Lower leg skin (tissue), 4 donors: Measurements from ENCODE around the gene PREP. TPM values are rescaled to one million over a fixed set of nuclear protein-coding genes. Genes with fewer than 3 reads are reported as not detected.

ENCODE experiments used
- DNase-seq, 2 donors: peaks; one replicate each; pipeline ENCODE4 v3.0.0-alpha.2; 2019; ENCODE audit warnings: low spot score in 2 of 2
- H3K4me3 ChIP-seq: fragments of 200-600 bp; sonication (generic); 2 replicates; pipeline ENCODE4 v1.5.1; 2017; ENCODE audit warnings: mild to moderate bottlenecking, low read depth; ENCODE audit not compliant: poor library complexity, severe bottlenecking
- CTCF ChIP-seq, 3 donors: fragments of 450-650 bp; IDR thresholded peaks; one replicate each; pipeline ENCODE4 v1.5.1; 2016; ENCODE audit warnings: antibody characterized with exemption in 3 of 3, mild to moderate bottlenecking in 3 of 3, moderate library complexity in 2 of 3
- POLR2A ChIP-seq, 2 donors: fragments of 450-650 bp; IDR thresholded peaks; one replicate each; pipeline ENCODE4 v1.6.1; 2016 to 2017; ENCODE audit warnings: antibody characterized with exemption in 2 of 2, mild to moderate bottlenecking in 1 of 2, moderate library complexity in 1 of 2
- WGBS, 2 donors: methylation state at CpG; one replicate each; pipeline ENCODE4 v1.1.5; 2018; 5-methylcytosine and 5-hydroxymethylcytosine counted together
- intact Hi-C: fragments of 100-400 bp; cut with DNase I; formaldehyde crosslinking; loops from one replicate; pipeline ENCODE4 v1.15.0; 2023; ENCODE audit warnings: low total_unique reads
- total RNA-seq, 4 donors: library from RNA; depleted of rRNA; stranded (reverse); fragments of >200 nt; gene quantifications; one replicate each; pipeline ENCODE4 v1.1.0, GENCODE V29; 2016

The PREP gene
- total RNA-seq, 4 donors from 2014 or later: 33.9 to 39.1 (median 35.1) TPM

GRCh38 chr6:105282631-105283585, 120.0 kb downstream of the PREP start:
- no peak for DNase-seq
- intact Hi-C loops: no loop called here
- 89 to 90% methylated on average over 18 of the region's 18 CpGs for WGBS, 2 donors
- no peak for TF ChIP-seq CTCF (IDR thresholded peaks at IDR 0.05)
- TF ChIP-seq POLR2A (IDR thresholded peaks at IDR 0.05): no peak
- H3K4me3 ChIP-seq: no peak overlapping the region

DNA sequence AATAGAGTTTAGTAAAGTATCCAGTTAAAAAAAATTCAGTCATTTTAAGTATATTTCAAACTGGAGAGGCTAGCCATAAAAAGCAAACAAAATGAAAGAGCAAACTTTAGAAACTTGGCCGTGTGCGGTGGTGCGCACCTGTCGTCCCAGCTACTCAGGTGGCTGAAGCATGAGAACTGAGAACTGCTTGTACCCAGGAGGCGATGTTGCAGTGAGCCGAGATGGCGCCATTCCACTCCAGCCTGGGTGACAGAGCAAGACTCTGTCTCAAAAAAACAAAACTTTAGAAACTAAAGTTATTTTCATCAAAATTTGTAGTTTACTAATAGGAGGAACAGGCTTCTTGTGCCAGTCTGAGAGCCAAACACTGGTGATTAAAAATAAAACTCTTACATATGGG, 122.8 kb downstream of the PREP start:
- no peak for DNase-seq
- intact Hi-C loops: no loop called here
- H3K4me3 ChIP-seq: no peak overlapping the region
- WGBS, 2 donors: 95 to 98% methylated on average over 7 of the region's 7 CpGs
- TF ChIP-seq CTCF (IDR thresholded peaks at IDR 0.05) (no peak), POLR2A (IDR thresholded peaks at IDR 0.05) (no peak)

- 96% methylated on average over 3 of the region's 3 CpGs for WGBS, 2 donors
- intact Hi-C loops: no loop called here
- H3K4me3 ChIP-seq: no peak overlapping the region
- no peak for DNase-seq
- TF ChIP-seq POLR2A (IDR thresholded peaks at IDR 0.05): no peak
- no peak for TF ChIP-seq CTCF (IDR thresholded peaks at IDR 0.05)
Observed at GRCh38 chr6:105279463-105279862, 123.4 kb downstream of the PREP start.

DNA sequence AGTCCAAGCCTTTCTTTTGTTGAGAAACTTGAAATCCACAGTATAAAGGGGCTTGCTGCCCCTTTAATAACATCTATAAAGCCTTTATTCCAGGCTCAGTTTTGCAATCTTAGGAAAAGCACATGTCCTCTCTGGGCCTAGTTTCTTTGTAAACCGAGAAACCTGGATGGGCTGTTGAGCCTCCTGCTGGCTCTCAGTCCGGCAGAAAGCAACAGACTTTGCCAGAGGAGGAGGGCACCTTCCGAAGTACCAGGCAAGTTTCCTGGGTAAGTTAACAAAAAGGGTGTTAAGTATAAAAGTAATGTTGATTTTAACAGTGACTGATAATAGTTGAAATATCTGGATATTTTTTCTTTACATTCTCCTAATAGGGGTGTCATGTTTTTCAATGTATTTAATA, 124.1 kb downstream of the PREP start:
- no peak for DNase-seq
- TF ChIP-seq POLR2A (IDR thresholded peaks at IDR 0.05): no peak
- TF ChIP-seq CTCF (IDR thresholded peaks at IDR 0.05): no peak
- 91 to 97% methylated on average over 3 of the region's 3 CpGs for WGBS, 2 donors
- no peak overlapping the region for H3K4me3 ChIP-seq
- intact Hi-C loops: no loop called here

DNA sequence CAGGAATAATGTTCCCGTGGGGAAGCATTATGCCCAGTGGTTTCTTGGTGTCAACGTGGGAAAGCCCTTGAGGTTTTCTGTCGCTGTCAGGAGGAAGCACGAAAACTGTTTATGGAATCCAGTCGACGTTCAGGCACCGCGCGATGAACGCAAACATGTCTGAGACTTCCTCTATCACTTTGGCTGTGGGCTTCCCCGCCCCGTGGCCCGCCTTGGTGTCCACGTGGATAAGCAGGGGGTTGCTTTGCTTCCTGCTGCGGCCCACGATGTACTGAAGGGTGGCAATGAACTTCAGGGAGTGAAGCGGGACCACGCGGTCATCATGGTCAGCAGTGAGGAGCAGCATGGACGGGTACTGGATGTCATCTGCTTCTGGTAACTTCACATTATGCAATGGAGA, 124.8 kb downstream of the PREP start:
- 88 to 91% methylated on average over 20 of the region's 20 CpGs for WGBS, 2 donors
- intact Hi-C loops: no loop called here
- TF ChIP-seq CTCF (IDR thresholded peaks at IDR 0.05): no peak

More for the DNA sequence above, 124.8 kb downstream of the PREP start:
- no peak for DNase-seq
- H3K4me3 ChIP-seq: no peak overlapping the region
